Trophoblast cell (in vitro differentiated cells and primary cell): ENCODE measurements around the gene GUCA1A. TPM values are rescaled to one million over a fixed set of nuclear protein-coding genes. Genes with fewer than 3 reads are reported as not detected.

Experiments used
- DNase-seq, 2 donors: peaks; one replicate each; pipeline ENCODE4 v3.0.0-alpha.2; 2016
- H2AFZ ChIP-seq: 2 replicates; pipeline ENCODE4 v1.6.1; 2013; ENCODE audit warnings: low read length, moderate library complexity, mild to moderate bottlenecking; ENCODE audit not compliant: insufficient read depth, poor library complexity
- H2AK5ac ChIP-seq: 2 replicates; pipeline ENCODE4 v1.6.1; 2013; ENCODE audit warnings: mild to moderate bottlenecking, low read length
- H2BK120ac ChIP-seq: 2 replicates; pipeline ENCODE4 v1.6.1; 2013; ENCODE audit warnings: low read length, mild to moderate bottlenecking, moderate library complexity; ENCODE audit not compliant: insufficient read depth, poor library complexity
- H2BK12ac ChIP-seq: 2 replicates; pipeline ENCODE4 v1.6.1; 2013; ENCODE audit warnings: mild to moderate bottlenecking, low read length, moderate library complexity
- H2BK5ac ChIP-seq: 2 replicates; pipeline ENCODE4 v1.6.1; 2013; ENCODE audit warnings: low read length, low read depth, moderate library complexity, mild to moderate bottlenecking; ENCODE audit not compliant: poor library complexity
- H3K14ac ChIP-seq: 2 replicates; pipeline ENCODE4 v1.6.1; 2013; ENCODE audit warnings: mild to moderate bottlenecking, low read length
- H3K18ac ChIP-seq: 2 replicates; pipeline ENCODE4 v1.6.1; 2013; ENCODE audit warnings: mild to moderate bottlenecking, low read length
- H3K23ac ChIP-seq: 2 replicates; pipeline ENCODE4 v1.6.1; 2013; ENCODE audit warnings: low read length
- H3K27ac ChIP-seq: 2 replicates; pipeline ENCODE4 v1.5.1; 2013; ENCODE audit warnings: low read depth, mild to moderate bottlenecking, inconsistent platforms, low read length, moderate library complexity
- H3K27me3 ChIP-seq: 2 replicates; pipeline ENCODE4 v1.6.1; 2013; ENCODE audit warnings: inconsistent platforms, mild to moderate bottlenecking, low read length, moderate library complexity; ENCODE audit not compliant: insufficient read depth
- H3K36me3 ChIP-seq, 2 experiments: 1 replicate in 1 of 2; 2 replicates in 1 of 2; pipeline ENCODE4 v1.6.1; 2013; ENCODE audit warnings: low read length in 2 of 2, mild to moderate bottlenecking in 2 of 2, moderate library complexity in 1 of 2; ENCODE audit not compliant: insufficient read depth in 2 of 2, control insufficient read depth in 1 of 2
- H3K4ac ChIP-seq: 2 replicates; pipeline ENCODE4 v1.6.1; 2013; ENCODE audit warnings: low read depth, mild to moderate bottlenecking, low read length, moderate library complexity
- H3K4me1 ChIP-seq, 2 experiments: 1 replicate in 1 of 2; 2 replicates in 1 of 2; pipeline ENCODE4 v1.6.1; 2013; ENCODE audit warnings: low read length in 2 of 2, mild to moderate bottlenecking in 2 of 2, moderate library complexity in 1 of 2; ENCODE audit not compliant: insufficient read depth in 2 of 2, control insufficient read depth in 1 of 2
- H3K4me2 ChIP-seq: 2 replicates; pipeline ENCODE4 v1.6.1; 2013; ENCODE audit warnings: inconsistent platforms, mild to moderate bottlenecking, low read length, moderate library complexity
- H3K4me3 ChIP-seq: 2 replicates; pipeline ENCODE4 v1.5.1; 2013; ENCODE audit warnings: mild to moderate bottlenecking, low read depth, low read length, inconsistent platforms
- H3K79me1 ChIP-seq: one replicate; pipeline ENCODE4 v1.6.1; 2013; ENCODE audit warnings: low read length
- H3K79me2 ChIP-seq: 2 replicates; pipeline ENCODE4 v1.6.1; 2013; ENCODE audit warnings: low read length, mild to moderate bottlenecking; ENCODE audit not compliant: control insufficient read depth, insufficient read depth, poor library complexity
- H3K9ac ChIP-seq: 2 replicates; pipeline ENCODE4 v1.6.1; 2013; ENCODE audit warnings: mild to moderate bottlenecking, low read length
- H3K9me3 ChIP-seq: 2 replicates; pipeline ENCODE4 v1.6.1; 2013; ENCODE audit warnings: low read depth, mild to moderate bottlenecking, control low read depth, inconsistent platforms, low read length; ENCODE audit not compliant: insufficient read depth
- H4K12ac ChIP-seq: 2 replicates; pipeline ENCODE4 v1.6.1; 2013; ENCODE audit warnings: low read depth, mild to moderate bottlenecking, low read length, moderate library complexity
- H4K8ac ChIP-seq: 2 replicates; pipeline ENCODE4 v1.6.1; 2013; ENCODE audit warnings: low read depth, mild to moderate bottlenecking, low read length, moderate library complexity
- H4K91ac ChIP-seq: one replicate; pipeline ENCODE4 v1.6.1; 2013; ENCODE audit warnings: low read depth, mild to moderate bottlenecking, low read length, moderate library complexity
- WGBS: extraction: QIAGEN DNeasy Blood & Tissue Kit; methylation state at CpG from one replicate; pipeline ENCODE4 v1.1.7; 2013; ENCODE audit warnings: missing lambda C conversion rate; ENCODE audit not compliant: insufficient read length, insufficient coverage; ENCODE audit errors: extremely low coverage; 5-methylcytosine and 5-hydroxymethylcytosine counted together
- polyA plus RNA-seq: library from polyadenylated mRNA; stranded (reverse); fragments of 200-250 nt; gene quantifications from 2 replicates; pipeline ENCODE4 v1.2.3, GENCODE V29; 2013

GUCA1A gene
- 1.2 and 1.7 TPM in 2 replicates for polyA plus RNA-seq

- H4K91ac ChIP-seq = no peak within 1 kb of the TSS
- no peak within 1 kb of the TSS for H3K14ac ChIP-seq
- H2BK12ac ChIP-seq = no peak within 1 kb of the TSS
- no peak within 1 kb of the TSS for H3K23ac ChIP-seq
- H2AK5ac ChIP-seq = no peak within 1 kb of the TSS
- H3K4me1 ChIP-seq = peaks cover 2 to 3% of the 10 kb centered on the region in 2 experiments
- H3K27ac ChIP-seq = no peak within 1 kb of the TSS
- no peak within 1 kb of the TSS for H3K4ac ChIP-seq
- no peak within 1 kb of the TSS for H4K12ac ChIP-seq
- no peak within 1 kb of the TSS for H3K9ac ChIP-seq
- H3K27me3 ChIP-seq = no peaks in the 10 kb centered on the region
- no peak within 1 kb of the TSS for H3K4me2 ChIP-seq
- no peak within 1 kb of the TSS for H4K8ac ChIP-seq
- WGBS = no CpG with 5 or more reads among the region's 2 CpGs
- no peak within 1 kb of the TSS for H3K18ac ChIP-seq
- DNase-seq = no peak
- H2BK120ac ChIP-seq = no peak within 1 kb of the TSS
- no peaks in the 10 kb centered on the region for H3K79me2 ChIP-seq
- no peaks in the 10 kb centered on the region for H3K36me3 ChIP-seq
- no peak within 1 kb of the TSS for H2AFZ ChIP-seq
- no peak within 1 kb of the TSS for H3K4me3 ChIP-seq
- no peak within 1 kb of the TSS for H2BK5ac ChIP-seq
- no peaks in the 10 kb centered on the region for H3K79me1 ChIP-seq
- H3K9me3 ChIP-seq = peaks cover 2% of the 10 kb centered on the region
Observed at GRCh38 chr6:42173101-42173500, at the start of gene GUCA1A. GUCA1A (plus strand) TSS chr6:42173364; CDS start chr6:42173614, 250 bp downstream.

DNA sequence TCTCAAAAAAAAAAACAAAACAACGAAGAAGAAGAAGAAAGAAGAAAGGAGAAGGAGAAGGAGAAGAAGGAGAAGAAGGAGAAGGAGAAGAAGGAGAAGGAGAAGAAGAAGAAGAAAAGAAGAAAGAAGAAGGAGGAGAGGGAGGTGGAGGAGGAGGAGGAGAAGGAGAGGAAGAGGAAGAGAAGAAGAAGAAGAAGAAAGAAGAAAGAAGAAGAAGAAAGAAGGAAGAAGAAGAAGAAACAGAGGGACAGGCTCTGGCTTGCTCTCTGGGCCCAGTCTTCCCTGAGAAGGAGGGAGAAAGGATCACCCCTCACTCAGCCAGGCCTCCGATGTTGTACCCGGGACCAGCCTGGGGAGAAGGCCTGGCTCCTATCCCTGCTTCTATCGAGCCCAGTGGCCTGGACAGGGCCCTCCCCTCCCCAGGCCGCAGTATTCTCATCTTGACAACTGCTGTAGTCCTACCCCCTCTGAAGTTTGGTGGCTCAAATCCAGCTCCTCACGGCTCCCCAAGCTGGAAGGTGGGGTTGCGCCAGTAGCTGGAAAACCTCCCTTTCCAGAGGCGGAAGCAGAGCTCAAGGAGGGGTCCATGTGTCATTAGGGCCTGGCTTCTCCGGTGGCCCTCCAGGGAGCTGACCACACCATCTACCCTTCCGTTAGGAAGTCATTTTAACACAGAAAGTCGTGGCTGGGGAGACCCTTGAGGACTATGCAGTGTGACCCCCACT lies 49.6 kb upstream of the GUCA1A start:
- no CpG with 5 or more reads among the region's 11 CpGs for WGBS
- H4K12ac ChIP-seq = no peak overlapping the region
- H4K91ac ChIP-seq = peak overlapping the region; percentile 19
- no peaks in the 10 kb centered on the region for H3K79me1 ChIP-seq
- DNase-seq = no peak
- H3K18ac ChIP-seq = no peak overlapping the region
- no peak overlapping the region for H3K4me2 ChIP-seq
- H3K4ac ChIP-seq = no peak overlapping the region
- H3K36me3 ChIP-seq = peaks cover 9 to 14% of the 10 kb centered on the region in 2 experiments
- H3K9me3 ChIP-seq = no peaks in the 10 kb centered on the region
- H3K79me2 ChIP-seq = no peaks in the 10 kb centered on the region
- no peaks in the 10 kb centered on the region for H3K27me3 ChIP-seq
- H4K8ac ChIP-seq = no peak overlapping the region
- no peak overlapping the region for H3K27ac ChIP-seq
- no peak overlapping the region for H3K4me3 ChIP-seq
- no peak overlapping the region for H3K14ac ChIP-seq
- H3K4me1 ChIP-seq = peaks cover 15 to 23% of the 10 kb centered on the region in 2 experiments
- no peak overlapping the region for H3K23ac ChIP-seq
- no peak overlapping the region for H2BK12ac ChIP-seq
- H2BK5ac ChIP-seq = no peak overlapping the region
- no peak overlapping the region for H2AK5ac ChIP-seq
- H2BK120ac ChIP-seq = no peak overlapping the region
- H3K9ac ChIP-seq = no peak overlapping the region
- no peak overlapping the region for H2AFZ ChIP-seq

GRCh38 chr6:42124223-42124836 lies 48.8 kb upstream of the GUCA1A start:
- Histone ChIP-seq H3K23ac (no peak overlapping the region), H3K4me1 (peaks cover 15 to 23% of the 10 kb centered on the region in 2 experiments), H4K12ac (no peak overlapping the region), H4K91ac (peak overlapping the region; percentile 19), H3K4me2 (no peak overlapping the region), H4K8ac (no peak overlapping the region), H3K9ac (no peak overlapping the region), H3K9me3 (no peaks in the 10 kb centered on the region), H3K14ac (no peak overlapping the region), H3K18ac (no peak overlapping the region), H2BK120ac (no peak overlapping the region), H3K27me3 (no peaks in the 10 kb centered on the region), H3K79me2 (no peaks in the 10 kb centered on the region), H3K27ac (no peak overlapping the region), H3K36me3 (peaks cover 9 to 14% of the 10 kb centered on the region in 2 experiments), H2AK5ac (no peak overlapping the region), H2BK5ac (no peak overlapping the region), H2BK12ac (no peak overlapping the region), H3K4ac (no peak overlapping the region), H2AFZ (no peak overlapping the region), H3K79me1 (no peaks in the 10 kb centered on the region), H3K4me3 (no peak overlapping the region)
- no CpG with 5 or more reads among the region's 9 CpGs for WGBS
- DNase-seq = no peak

- Histone ChIP-seq H3K79me2 (no peaks in the 10 kb centered on the region), H3K4ac (no peak overlapping the region), H3K18ac (no peak overlapping the region), H2AK5ac (no peak overlapping the region), H2BK5ac (no peak overlapping the region), H3K27ac (peak overlapping the region; percentile 9), H3K9ac (no peak overlapping the region), H3K9me3 (no peaks in the 10 kb centered on the region), H3K23ac (no peak overlapping the region), H2BK12ac (no peak overlapping the region), H4K8ac (no peak overlapping the region), H2BK120ac (no peak overlapping the region), H2AFZ (no peak overlapping the region), H4K12ac (no peak overlapping the region), H4K91ac (peak overlapping the region; percentile 67), H3K4me2 (no peak overlapping the region), H3K27me3 (no peaks in the 10 kb centered on the region), H3K79me1 (no peaks in the 10 kb centered on the region), H3K14ac (no peak overlapping the region), H3K4me3 (no peak overlapping the region), H3K36me3 (peaks cover 9 to 14% of the 10 kb centered on the region in 2 experiments), H3K4me1 (peaks cover 15 to 23% of the 10 kb centered on the region in 2 experiments)
- WGBS = no CpG with 5 or more reads among the region's 14 CpGs
- DNase-seq = no peak
Observed at GRCh38 chr6:42125231-42125630, 47.9 kb upstream of the GUCA1A start.
